Activated T-cell treated with anti-CD3 and anti-CD28 coated beads, Interleukin-2, amount 50 U/mL, for 72 hours (primary cell): ENCODE data around the gene LRBA. TPM values are rescaled to one million over a fixed set of nuclear protein-coding genes. Genes with fewer than 3 reads are reported as not detected.
A peak's percentile ranks its signal among the peaks of the same experiment; 100 is the strongest.
"Not testable (repeated sequence)": the region's sequence is repeated elsewhere in the genome, so short reads cannot be mapped to it uniquely, and the experiment has no call there.

ENCODE experiments used
- ATAC-seq, 2 donors: fragments of 150-1000 bp; cut with Tn5 transposase; replicated peaks in 1 of 2; 2 replicates each; pipeline ENCODE4 v1.10.0; 2021; ENCODE audit warnings: moderate library complexity in 2 of 2, mild to moderate bottlenecking in 1 of 2
- DNase-seq, 2 donors: peaks; one replicate each; pipeline ENCODE4 v3.0.0; 2021 to 2022; ENCODE audit warnings: mixed read lengths in 1 of 2
- H3K27ac Mint-ChIP-seq: one replicate; pipeline ENCODE4 v1.8.0; 2022; ENCODE audit warnings: mild to moderate bottlenecking, moderate library complexity, mixed read lengths
- H3K27me3 Mint-ChIP-seq: one replicate; pipeline ENCODE4 v1.8.0; 2022; ENCODE audit warnings: low read depth, mixed read lengths
- H3K36me3 Mint-ChIP-seq, 2 donors: one replicate each; pipeline ENCODE4 v1.8.0; 2022; ENCODE audit warnings: mixed read lengths in 2 of 2, mild to moderate bottlenecking in 1 of 2; ENCODE audit not compliant: insufficient read depth in 2 of 2
- H3K4me1 Mint-ChIP-seq: one replicate; pipeline ENCODE4 v1.8.0; 2022; ENCODE audit warnings: low read depth, mixed read lengths
- H3K4me3 Mint-ChIP-seq, 2 donors: one replicate each; pipeline ENCODE4 v1.8.0; 2022; ENCODE audit warnings: mild to moderate bottlenecking in 2 of 2, mixed read lengths in 2 of 2, moderate library complexity in 2 of 2
- H3K9me3 Mint-ChIP-seq, 2 donors: one replicate each; pipeline ENCODE4 v1.8.0; 2022; ENCODE audit warnings: mixed read lengths in 2 of 2
- total RNA-seq, 2 donors: library from RNA; stranded (reverse); gene quantifications; one replicate each; pipeline ENCODE4 v1.2.3, GENCODE V29; 2022

LRBA gene
- total RNA-seq, 2 donors from 2014 or later: 46.3 to 56.6 TPM

GRCh38 chr4:150661551-150661950 lies 353.5 kb downstream of the LRBA start:
- ATAC-seq, H3K36me3 Mint-ChIP-seq, H3K27me3 Mint-ChIP-seq, H3K9me3 Mint-ChIP-seq, H3K4me1 Mint-ChIP-seq, H3K27ac Mint-ChIP-seq, H3K4me3 Mint-ChIP-seq, DNase-seq: not testable (repeated sequence)

GRCh38 chr4:150658258-150658657 lies 356.8 kb downstream of the LRBA start:
- H3K27me3 Mint-ChIP-seq, H3K4me1 Mint-ChIP-seq, ATAC-seq, DNase-seq, H3K36me3 Mint-ChIP-seq, H3K27ac Mint-ChIP-seq, H3K4me3 Mint-ChIP-seq, H3K9me3 Mint-ChIP-seq: not testable (repeated sequence)

GRCh38 chr4:150656891-150657290 lies 358.2 kb downstream of the LRBA start:
- DNase-seq (no peak), ATAC-seq (no peak)
- Mint-ChIP-seq H3K4me1 (no peaks in the 10 kb centered on the region), H3K36me3 (peaks cover 2 to 6% of the 10 kb centered on the region in 2 donors), H3K4me3 (no peak overlapping the region), H3K9me3 (peaks cover 2 to 4% of the 10 kb centered on the region in 2 donors), H3K27me3 (no peaks in the 10 kb centered on the region), H3K27ac (no peak overlapping the region)

GRCh38 chr4:150650751-150651150 lies 364.3 kb downstream of the LRBA start:
- Mint-ChIP-seq H3K27me3 (no peaks in the 10 kb centered on the region), H3K36me3 (peaks cover 0 to 1% of the 10 kb centered on the region in 2 donors), H3K4me3 (no peak overlapping the region), H3K9me3 (no peaks in the 10 kb centered on the region), H3K4me1 (no peaks in the 10 kb centered on the region), H3K27ac (no peak overlapping the region)
- DNase-seq: no peak
- ATAC-seq: no peak

- Mint-ChIP-seq H3K4me3 (no peak overlapping the region), H3K4me1 (no peaks in the 10 kb centered on the region), H3K9me3 (no peaks in the 10 kb centered on the region), H3K27me3 (no peaks in the 10 kb centered on the region), H3K36me3 (no peaks in the 10 kb centered on the region), H3K27ac (no peak overlapping the region)
- no peak for DNase-seq
- ATAC-seq: no peak
Observed at GRCh38 chr4:150648123-150648522, 367.0 kb downstream of the LRBA start.

- DNase-seq (no peak), ATAC-seq (no peak)
- Mint-ChIP-seq H3K4me3 (no peak overlapping the region), H3K4me1 (no peaks in the 10 kb centered on the region), H3K9me3 (no peaks in the 10 kb centered on the region), H3K36me3 (no peaks in the 10 kb centered on the region), H3K27ac (no peak overlapping the region), H3K27me3 (no peaks in the 10 kb centered on the region)
Observed at GRCh38 chr4:150647008-150647407, 368.1 kb downstream of the LRBA start.

- Mint-ChIP-seq H3K27me3 (no peaks in the 10 kb centered on the region), H3K4me1 (peaks cover 6% of the 10 kb centered on the region), H3K27ac (no peak overlapping the region), H3K9me3 (no peaks in the 10 kb centered on the region), H3K36me3 (peaks cover 0 to 5% of the 10 kb centered on the region in 2 donors), H3K4me3 (no peak overlapping the region)
- DNase-seq: no peak
- peak; percentile 63 to 77 for ATAC-seq
Observed at GRCh38 chr4:150641612-150642011, 373.5 kb downstream of the LRBA start.

- no peaks in the 10 kb centered on the region for H3K27me3 Mint-ChIP-seq
- H3K4me1 Mint-ChIP-seq: no peaks in the 10 kb centered on the region
- no peak overlapping the region for H3K4me3 Mint-ChIP-seq
- peaks cover 13% of the 10 kb centered on the region in 2 donors for H3K9me3 Mint-ChIP-seq
- DNase-seq: no peak
- ATAC-seq: no peak
- H3K27ac Mint-ChIP-seq: no peak overlapping the region
- H3K36me3 Mint-ChIP-seq: peaks cover 16 to 23% of the 10 kb centered on the region in 2 donors
Observed at GRCh38 chr4:150632639-150633038, 382.4 kb downstream of the LRBA start.

GRCh38 chr4:150628073-150628472 lies 387.0 kb downstream of the LRBA start:
- no peak for ATAC-seq
- H3K4me1 Mint-ChIP-seq: no peaks in the 10 kb centered on the region
- H3K9me3 Mint-ChIP-seq: peaks cover 4 to 5% of the 10 kb centered on the region in 2 donors
- H3K4me3 Mint-ChIP-seq: no peak overlapping the region
- DNase-seq: no peak
- no peaks in the 10 kb centered on the region for H3K27me3 Mint-ChIP-seq
- no peak overlapping the region for H3K27ac Mint-ChIP-seq
- H3K36me3 Mint-ChIP-seq: peaks cover 7 to 11% of the 10 kb centered on the region in 2 donors

GRCh38 chr4:150625033-150625432 lies 390.1 kb downstream of the LRBA start:
- Mint-ChIP-seq H3K27ac (no peak overlapping the region), H3K27me3 (no peaks in the 10 kb centered on the region), H3K4me3 (no peak overlapping the region), H3K4me1 (no peaks in the 10 kb centered on the region), H3K9me3 (peaks cover 0 to 3% of the 10 kb centered on the region in 2 donors), H3K36me3 (peaks cover 0 to 8% of the 10 kb centered on the region in 2 donors)
- no peak for ATAC-seq
- no peak for DNase-seq

- H3K27ac Mint-ChIP-seq: no peak overlapping the region
- peaks cover 0 to 7% of the 10 kb centered on the region in 2 donors for H3K36me3 Mint-ChIP-seq
- H3K4me3 Mint-ChIP-seq: no peak overlapping the region
- no peaks in the 10 kb centered on the region for H3K27me3 Mint-ChIP-seq
- DNase-seq: no peak
- no peaks in the 10 kb centered on the region for H3K4me1 Mint-ChIP-seq
- no peak for ATAC-seq
- peaks cover 0 to 3% of the 10 kb centered on the region in 2 donors for H3K9me3 Mint-ChIP-seq
Observed at GRCh38 chr4:150624055-150624454, 391.0 kb downstream of the LRBA start.

GRCh38 chr4:150619042-150619441 lies 396.0 kb downstream of the LRBA start:
- no peaks in the 10 kb centered on the region for H3K27me3 Mint-ChIP-seq
- H3K4me1 Mint-ChIP-seq: no peaks in the 10 kb centered on the region
- no peak overlapping the region for H3K27ac Mint-ChIP-seq

GRCh38 chr4:150609131-150609530 lies 406.0 kb downstream of the LRBA start:
- H3K27me3 Mint-ChIP-seq: no peaks in the 10 kb centered on the region
- no peaks in the 10 kb centered on the region for H3K9me3 Mint-ChIP-seq
- no peaks in the 10 kb centered on the region for H3K4me1 Mint-ChIP-seq
- no peak for DNase-seq
- no peak for ATAC-seq
- H3K27ac Mint-ChIP-seq: peak overlapping the region; percentile 49
- H3K4me3 Mint-ChIP-seq: no peak overlapping the region
- H3K36me3 Mint-ChIP-seq: peaks cover 0 to 5% of the 10 kb centered on the region in 2 donors

More at GRCh38 chr4:150619042-150619441, 396.0 kb downstream of the LRBA start:
- ATAC-seq (no peak), DNase-seq (no peak)
- Mint-ChIP-seq H3K36me3 (peaks cover 0 to 5% of the 10 kb centered on the region in 2 donors), H3K4me3 (no peak overlapping the region), H3K9me3 (peaks cover 0 to 3% of the 10 kb centered on the region in 2 donors)

GRCh38 chr4:150600812-150601445 lies 414.2 kb downstream of the LRBA start:
- H3K4me3 Mint-ChIP-seq: no peak overlapping the region
- no peaks in the 10 kb centered on the region for H3K9me3 Mint-ChIP-seq
- H3K36me3 Mint-ChIP-seq: peaks cover 0 to 3% of the 10 kb centered on the region in 2 donors
- H3K27me3 Mint-ChIP-seq: no peaks in the 10 kb centered on the region
- DNase-seq (no peak), ATAC-seq (no peak)
- no peaks in the 10 kb centered on the region for H3K4me1 Mint-ChIP-seq
- H3K27ac Mint-ChIP-seq: no peak overlapping the region
